Omental fat pad (tissue), 4 donors: ENCODE measurements around the gene PDE3B. TPM values are rescaled to one million over a fixed set of nuclear protein-coding genes. Genes with fewer than 3 reads are reported as not detected.

Experiments used
- ATAC-seq: fragments of 150-250 bp; one replicate; pipeline ENCODE4 v1.9.1; 2016; ENCODE audit warnings: mild to moderate bottlenecking, moderate library complexity; ENCODE audit not compliant: low FRiP score
- DNase-seq: peaks from one replicate; pipeline ENCODE4 v3.0.0-alpha.2; 2019; ENCODE audit warnings: low spot score
- total RNA-seq, 4 donors: library from RNA; depleted of rRNA; stranded (reverse); fragments of >200 nt; gene quantifications; one replicate each; pipeline ENCODE4 v1.1.0, GENCODE V29; 2016
- TF ChIP-seq, protein P1 (sequence below), 3 donors: fragments of 450-650 bp; IDR thresholded peaks; one replicate each; pipeline ENCODE4 v1.5.1; 2016 to 2017; ENCODE audit warnings: antibody characterized with exemption in 3 of 3, mild to moderate bottlenecking in 3 of 3, moderate library complexity in 2 of 3

PDE3B gene
- total RNA-seq, 4 donors from 2014 or later, result 83.7 to 194 (median 94.5) TPM

- TF ChIP-seq, protein P1, sequence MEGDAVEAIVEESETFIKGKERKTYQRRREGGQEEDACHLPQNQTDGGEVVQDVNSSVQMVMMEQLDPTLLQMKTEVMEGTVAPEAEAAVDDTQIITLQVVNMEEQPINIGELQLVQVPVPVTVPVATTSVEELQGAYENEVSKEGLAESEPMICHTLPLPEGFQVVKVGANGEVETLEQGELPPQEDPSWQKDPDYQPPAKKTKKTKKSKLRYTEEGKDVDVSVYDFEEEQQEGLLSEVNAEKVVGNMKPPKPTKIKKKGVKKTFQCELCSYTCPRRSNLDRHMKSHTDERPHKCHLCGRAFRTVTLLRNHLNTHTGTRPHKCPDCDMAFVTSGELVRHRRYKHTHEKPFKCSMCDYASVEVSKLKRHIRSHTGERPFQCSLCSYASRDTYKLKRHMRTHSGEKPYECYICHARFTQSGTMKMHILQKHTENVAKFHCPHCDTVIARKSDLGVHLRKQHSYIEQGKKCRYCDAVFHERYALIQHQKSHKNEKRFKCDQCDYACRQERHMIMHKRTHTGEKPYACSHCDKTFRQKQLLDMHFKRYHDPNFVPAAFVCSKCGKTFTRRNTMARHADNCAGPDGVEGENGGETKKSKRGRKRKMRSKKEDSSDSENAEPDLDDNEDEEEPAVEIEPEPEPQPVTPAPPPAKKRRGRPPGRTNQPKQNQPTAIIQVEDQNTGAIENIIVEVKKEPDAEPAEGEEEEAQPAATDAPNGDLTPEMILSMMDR (IDR thresholded peaks at IDR 0.05), result no peak
- DNase-seq, result no peak
- ATAC-seq, result no peak
Measured at GRCh38 chr11:14641801-14642200, 1.8 kb upstream of the PDE3B start.

- TF ChIP-seq, protein P1 (IDR thresholded peaks at IDR 0.05), result no peak
- ATAC-seq, result no peak
- no peak for DNase-seq
Measured at GRCh38 chr11:14642453-14642852, 1.2 kb upstream of the PDE3B start.

GRCh38 chr11:14642873-14643696, 519 bp upstream of the PDE3B start:
- TF ChIP-seq, protein P1 (IDR thresholded peaks at IDR 0.05), result no peak
- ATAC-seq (peak; percentile 9), DNase-seq (no peak)

GRCh38 chr11:14644226-14645014, 816 bp downstream of the PDE3B start:
- peak; percentile 46 for ATAC-seq
- no peak for DNase-seq
- TF ChIP-seq, protein P1 (IDR thresholded peaks at IDR 0.05), result no peak

DNA sequence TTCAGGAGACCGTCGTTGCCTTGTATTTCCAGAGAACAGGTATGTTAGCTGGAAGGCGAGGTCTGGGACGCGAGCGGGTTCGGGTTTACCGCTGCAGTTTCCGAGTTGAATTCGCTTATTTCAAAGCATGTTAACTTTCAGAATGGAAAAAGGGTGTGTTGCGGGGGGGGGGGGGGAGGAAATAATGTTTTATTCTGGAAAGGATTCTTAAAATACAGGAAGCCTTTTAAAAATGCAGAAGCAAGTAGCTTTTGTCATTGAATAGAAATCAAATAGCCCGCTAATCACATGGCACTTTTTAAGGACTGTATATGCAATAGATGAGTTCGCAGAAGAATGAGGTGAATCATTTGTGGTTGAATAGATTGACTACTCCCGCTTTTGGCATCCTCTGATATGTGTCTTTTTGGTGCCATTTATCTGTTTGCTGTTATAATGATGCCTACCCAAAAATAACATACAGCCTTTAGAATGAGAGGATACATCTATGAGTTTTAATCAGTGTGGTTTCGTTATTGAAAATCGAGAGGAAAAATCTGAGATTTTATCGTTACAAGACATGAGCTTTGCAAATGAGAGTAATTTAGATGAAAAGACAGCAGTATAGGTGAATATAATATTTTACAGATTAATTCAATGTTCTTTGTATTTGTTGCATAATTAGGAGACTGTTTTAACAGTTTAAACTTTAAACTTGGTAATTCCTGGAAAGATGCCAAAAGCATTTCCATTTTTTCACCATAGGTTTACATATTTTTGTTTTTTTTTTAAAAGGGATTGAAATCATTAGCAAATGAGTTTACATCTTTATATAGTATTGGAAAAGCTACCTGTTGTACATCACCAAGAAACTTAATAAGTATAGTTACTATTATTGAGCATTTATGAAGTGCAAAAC, 1.7 kb downstream of the PDE3B start:
- ATAC-seq (no peak), DNase-seq (no peak)
- TF ChIP-seq, protein P1 (IDR thresholded peaks at IDR 0.05), result no peak

GRCh38 chr11:14645985-14646900, 2.6 kb downstream of the PDE3B start:
- no peak for ATAC-seq
- DNase-seq, result no peak
- TF ChIP-seq, protein P1 (IDR thresholded peaks at IDR 0.05), result no peak
